GDM1 (cell line): ENCODE data around the gene TRAPPC8.
"Not testable (repeated sequence)": the region's sequence is repeated elsewhere in the genome, so short reads cannot be mapped to it uniquely, and the experiment has no call there.

ENCODE experiments used
- DNase-seq: peaks from one replicate; lab custom pipeline; 2025; lab: John Stamatoyannopoulos, UW

The TRAPPC8 gene

DNA sequence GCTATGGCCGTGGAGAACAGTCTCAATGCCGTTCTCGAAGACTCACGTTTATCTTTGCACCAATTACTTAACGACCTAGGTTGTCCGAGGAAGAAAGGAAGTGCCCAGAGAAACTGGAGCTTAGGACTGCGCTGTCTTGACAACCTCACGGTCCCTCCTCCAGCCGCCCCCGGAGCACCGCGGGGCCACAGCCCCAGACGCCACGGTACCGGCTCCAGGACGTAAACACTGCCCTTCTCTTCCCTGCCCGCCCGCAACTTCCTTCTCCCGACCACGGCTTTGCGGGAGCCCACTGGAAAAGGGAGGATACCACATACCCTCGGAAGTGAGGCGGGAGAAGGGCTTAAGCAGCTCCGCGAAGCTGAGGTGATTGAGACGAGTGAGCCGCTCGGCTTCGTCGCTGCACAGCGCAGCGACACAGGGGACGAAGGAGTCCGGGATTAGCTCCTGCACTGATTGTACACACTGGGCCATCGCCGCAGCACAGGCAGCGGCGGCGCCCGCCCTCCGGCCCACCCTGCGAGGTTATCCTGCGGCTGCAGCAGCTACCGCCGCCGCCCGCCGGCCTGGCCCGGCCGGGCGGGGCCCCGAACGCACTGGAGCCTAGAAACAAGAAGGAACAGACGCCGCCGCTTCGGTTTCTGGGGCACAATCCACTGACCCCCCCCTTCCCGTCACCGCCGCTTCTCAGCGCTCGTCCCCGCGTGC, 483 bp downstream of the TRAPPC8 start:
- DNase-seq = peak; percentile 30

GRCh38 chr18:31941010-31941809, 1.7 kb downstream of the TRAPPC8 start:
- DNase-seq = no peak

GRCh38 chr18:31934773-31935172, 8.2 kb downstream of the TRAPPC8 start:
- not testable (repeated sequence) for DNase-seq

GRCh38 chr18:31931886-31932240, 11.1 kb downstream of the TRAPPC8 start:
- no peak for DNase-seq

DNA sequence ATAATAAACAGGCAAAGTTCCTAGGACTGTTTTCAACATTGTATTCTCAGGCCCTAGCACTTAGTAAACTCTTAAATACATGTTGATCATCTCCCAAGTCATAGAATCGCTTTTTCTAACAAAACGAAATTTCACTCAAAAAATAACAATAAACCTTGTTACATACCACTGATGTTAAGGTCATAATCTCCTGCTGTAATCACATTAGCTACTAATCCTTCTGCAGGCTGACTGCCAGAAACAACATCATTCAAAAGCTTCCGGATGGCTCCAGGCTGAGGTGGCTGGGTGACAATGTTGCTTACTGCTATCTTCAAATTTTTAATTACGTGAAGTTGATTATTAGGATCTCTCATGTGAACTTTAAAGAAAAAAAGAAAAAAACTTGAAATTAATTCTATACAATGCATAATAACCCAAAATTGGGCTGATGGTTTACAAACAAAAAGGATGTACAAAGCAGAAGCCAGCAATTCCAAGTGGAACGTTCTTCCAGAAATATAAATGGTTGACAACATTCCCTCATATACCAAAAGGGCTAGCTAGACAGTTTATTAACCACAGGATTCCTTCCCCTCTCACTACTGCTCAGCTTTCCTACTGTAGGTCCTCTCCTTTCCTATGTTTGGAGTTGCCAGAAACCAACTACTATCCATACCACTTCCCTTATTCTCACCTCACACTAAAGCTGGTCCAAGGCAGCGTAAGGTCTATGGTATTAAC, 11.6 kb downstream of the TRAPPC8 start:
- no peak for DNase-seq

- DNase-seq = no peak
Measured at GRCh38 chr18:31929273-31929672, 13.7 kb downstream of the TRAPPC8 start.

GRCh38 chr18:31926988-31927387, 15.9 kb downstream of the TRAPPC8 start:
- DNase-seq = not testable (repeated sequence)

DNA sequence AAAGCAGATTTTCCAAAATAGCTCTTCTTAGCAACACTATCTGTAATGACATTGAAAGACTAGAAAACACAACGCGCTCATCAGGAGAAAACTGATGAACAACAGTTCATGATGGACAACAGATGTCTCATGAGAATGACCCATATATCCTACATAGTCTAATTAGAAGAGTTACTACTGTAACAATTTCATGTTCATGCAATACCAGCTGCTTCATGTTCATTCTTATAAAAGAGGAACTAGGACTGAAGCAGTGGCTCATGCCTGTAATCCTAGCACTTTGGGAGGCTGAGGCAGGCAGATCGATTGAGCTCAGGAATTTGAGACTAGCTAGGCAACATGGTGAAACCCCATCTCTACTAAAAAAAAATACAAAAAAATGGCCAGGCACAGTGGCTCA, 22.7 kb downstream of the TRAPPC8 start:
- DNase-seq = no peak

- DNase-seq = not testable (repeated sequence)
Measured at GRCh38 chr18:31919366-31919765, 23.6 kb downstream of the TRAPPC8 start.

DNA sequence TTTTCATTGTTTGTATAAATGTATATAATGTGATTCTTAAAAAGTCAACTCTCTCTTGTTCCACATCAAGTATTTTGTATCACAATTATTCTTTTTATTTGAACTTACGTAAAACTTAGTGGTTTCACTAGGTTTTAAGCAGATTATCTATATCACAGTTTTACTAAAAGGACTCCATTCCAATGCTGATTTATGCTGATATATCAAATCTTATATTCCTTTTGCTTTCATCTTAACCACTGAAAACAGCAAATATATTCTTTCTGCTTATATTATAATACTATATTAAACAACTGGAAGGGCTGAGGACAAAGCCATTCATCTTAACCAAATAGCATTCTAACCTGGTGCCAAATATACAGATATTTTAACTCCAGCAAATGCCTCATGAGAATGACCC, 24.2 kb downstream of the TRAPPC8 start:
- no peak for DNase-seq

- DNase-seq = no peak
Measured at GRCh38 chr18:31901063-31901462, 41.9 kb downstream of the TRAPPC8 start.

DNA sequence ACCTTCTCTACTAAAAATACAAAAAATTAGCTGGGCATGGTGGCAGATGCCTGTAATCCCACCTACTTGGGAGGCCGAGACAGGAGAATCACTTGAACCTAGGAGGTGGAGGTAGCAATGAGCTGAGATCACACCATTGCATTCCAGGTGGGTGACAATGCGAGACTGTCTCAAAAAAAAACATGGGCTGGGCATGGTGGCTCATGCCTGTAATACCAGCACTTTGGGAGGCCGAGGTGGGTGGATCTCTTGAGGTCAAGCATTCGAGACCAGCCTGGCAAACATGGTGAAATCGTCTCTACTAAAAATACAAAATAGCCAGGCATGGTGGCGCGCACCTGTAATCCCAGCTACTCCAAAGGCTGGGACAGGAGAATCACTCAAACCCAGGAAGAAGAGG, 43.2 kb downstream of the TRAPPC8 start:
- DNase-seq = not testable (repeated sequence)

GRCh38 chr18:31892936-31893335, 50.0 kb downstream of the TRAPPC8 start:
- DNase-seq = no peak

GRCh38 chr18:31891566-31891965, 51.4 kb downstream of the TRAPPC8 start:
- no peak for DNase-seq

GRCh38 chr18:31884020-31884419, 58.9 kb downstream of the TRAPPC8 start:
- no peak for DNase-seq

GRCh38 chr18:31880186-31880898, 62.6 kb downstream of the TRAPPC8 start:
- DNase-seq = no peak

GRCh38 chr18:31878358-31878757, 64.6 kb downstream of the TRAPPC8 start:
- DNase-seq = no peak

DNA sequence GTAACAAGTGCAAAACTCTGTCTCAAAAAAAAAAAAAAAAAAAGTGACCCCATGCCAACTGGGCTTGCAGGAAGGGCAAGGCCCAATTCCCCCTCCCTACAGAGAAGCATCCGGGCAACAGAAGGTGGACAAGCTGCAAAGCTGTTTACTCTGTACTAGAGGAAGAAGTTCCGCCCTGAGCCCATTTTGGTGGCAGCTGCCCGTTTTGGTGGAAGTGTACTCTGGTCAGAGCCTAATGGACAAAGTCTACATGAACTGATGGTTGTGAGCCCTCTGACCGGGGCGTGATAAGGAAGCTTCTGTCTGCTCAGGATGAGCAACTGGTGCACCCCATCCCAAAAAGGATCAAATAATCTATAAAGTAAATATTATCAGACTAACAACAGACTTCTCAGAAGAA, 65.0 kb downstream of the TRAPPC8 start:
- no peak for DNase-seq

GRCh38 chr18:31876707-31877106, 66.2 kb downstream of the TRAPPC8 start:
- no peak for DNase-seq

DNA sequence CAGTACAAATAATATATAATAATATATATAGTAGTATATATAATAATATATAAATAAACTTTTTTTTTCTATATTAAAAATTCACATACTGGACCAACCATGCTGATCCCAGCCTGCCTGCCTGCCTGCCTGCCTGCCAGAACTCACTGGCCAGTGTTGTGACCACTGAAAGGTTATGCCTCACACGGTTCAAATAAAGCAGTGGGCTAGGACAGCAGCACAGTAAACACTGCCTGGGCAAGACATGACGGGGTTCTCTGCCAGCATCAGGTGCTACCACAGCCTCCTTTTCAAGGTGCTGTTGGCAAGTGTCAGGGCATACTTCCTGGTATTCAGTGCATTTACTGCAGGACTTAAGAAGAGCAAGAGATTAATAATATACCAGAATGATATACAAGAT, 67.6 kb downstream of the TRAPPC8 start:
- DNase-seq = no peak

DNA sequence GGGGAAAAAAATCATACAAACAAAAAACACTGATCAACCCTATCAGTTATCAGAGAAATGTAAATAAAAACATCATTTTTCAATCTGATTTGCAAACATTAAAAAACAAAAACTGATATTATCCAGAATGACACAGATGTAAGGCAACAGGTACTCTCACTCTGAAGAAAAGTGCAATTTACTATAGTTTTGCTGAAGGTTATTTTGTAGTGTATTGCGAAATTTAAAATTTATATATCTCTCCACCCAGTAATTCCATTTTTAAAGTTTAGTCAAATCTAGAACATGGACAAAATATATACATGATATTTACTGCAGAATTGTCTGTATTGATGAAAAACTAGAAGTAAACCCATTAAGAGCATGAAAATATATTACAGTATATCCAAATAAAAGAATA, 79.8 kb downstream of the TRAPPC8 start:
- DNase-seq = no peak

GRCh38 chr18:31860488-31860887, 82.4 kb downstream of the TRAPPC8 start:
- DNase-seq = no peak
